GM18867 (cell line): Measurements from ENCODE around the gene CXCL16.

ENCODE experiments used
- ATAC-seq: cut with Tn5 transposase; IDR thresholded peaks from one replicate; pipeline ENCODE4 v1.9.1; 2021; ENCODE audit warnings: mild to moderate bottlenecking, moderate library complexity; ENCODE audit not compliant: unreplicated experiment

Gene CXCL16, protein sequence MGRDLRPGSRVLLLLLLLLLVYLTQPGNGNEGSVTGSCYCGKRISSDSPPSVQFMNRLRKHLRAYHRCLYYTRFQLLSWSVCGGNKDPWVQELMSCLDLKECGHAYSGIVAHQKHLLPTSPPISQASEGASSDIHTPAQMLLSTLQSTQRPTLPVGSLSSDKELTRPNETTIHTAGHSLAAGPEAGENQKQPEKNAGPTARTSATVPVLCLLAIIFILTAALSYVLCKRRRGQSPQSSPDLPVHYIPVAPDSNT

DNA sequence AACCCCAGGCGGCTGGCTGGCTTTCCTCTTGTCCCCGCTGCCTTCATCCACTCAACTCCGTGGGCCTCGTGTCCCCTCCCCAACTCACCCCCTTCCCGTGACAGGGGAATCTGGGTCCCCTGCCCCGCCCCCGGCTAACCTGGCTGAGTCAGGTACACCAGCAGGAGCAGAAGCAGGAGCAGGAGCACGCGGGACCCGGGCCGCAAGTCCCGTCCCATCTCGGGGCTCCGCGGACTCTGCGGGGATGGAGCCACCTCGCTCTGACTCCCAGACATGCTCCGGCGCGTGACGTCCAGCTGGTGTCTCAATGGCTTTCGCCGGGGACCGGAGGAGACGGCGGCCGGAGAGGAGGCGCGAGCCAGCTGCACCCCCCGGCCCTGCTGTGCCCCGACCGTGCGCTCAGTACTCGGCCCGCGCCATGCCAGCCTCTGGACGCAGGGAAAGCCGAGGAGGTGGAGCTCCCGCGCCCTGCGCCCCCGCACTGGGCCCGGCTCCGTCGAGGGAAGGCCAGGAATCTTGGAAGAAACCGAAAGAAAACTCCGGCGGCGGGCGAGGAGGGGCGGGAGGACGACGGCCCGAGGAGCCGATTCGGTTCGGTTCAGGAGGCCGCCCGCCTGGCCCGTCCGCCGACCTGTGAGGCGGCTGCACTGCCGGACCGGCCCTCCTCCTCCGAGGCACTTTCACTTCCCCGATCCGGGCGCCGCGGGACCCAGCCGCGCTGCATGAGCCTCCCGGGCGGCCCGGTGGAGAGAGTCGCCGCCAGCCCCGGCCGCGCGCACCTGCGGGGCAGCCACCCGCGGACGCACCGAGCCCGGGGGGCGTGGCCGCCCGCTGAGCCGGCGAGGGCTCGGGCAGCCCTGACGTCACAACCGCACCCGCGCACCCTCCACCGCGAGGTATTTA is at the start of gene CXCL16, which contains the start of gene ZMYND15:
Gene CXCL16, minus strand, starts transcription at position 807 of the 903 bp plus-strand sequence. Its CDS starts 589 bp downstream, at position 218.
Gene ZMYND15, plus strand, starts transcription at position 712 of the 903 bp plus-strand sequence. CDS start 716 bp downstream, outside the sequence.
- no peak for ATAC-seq

DNA sequence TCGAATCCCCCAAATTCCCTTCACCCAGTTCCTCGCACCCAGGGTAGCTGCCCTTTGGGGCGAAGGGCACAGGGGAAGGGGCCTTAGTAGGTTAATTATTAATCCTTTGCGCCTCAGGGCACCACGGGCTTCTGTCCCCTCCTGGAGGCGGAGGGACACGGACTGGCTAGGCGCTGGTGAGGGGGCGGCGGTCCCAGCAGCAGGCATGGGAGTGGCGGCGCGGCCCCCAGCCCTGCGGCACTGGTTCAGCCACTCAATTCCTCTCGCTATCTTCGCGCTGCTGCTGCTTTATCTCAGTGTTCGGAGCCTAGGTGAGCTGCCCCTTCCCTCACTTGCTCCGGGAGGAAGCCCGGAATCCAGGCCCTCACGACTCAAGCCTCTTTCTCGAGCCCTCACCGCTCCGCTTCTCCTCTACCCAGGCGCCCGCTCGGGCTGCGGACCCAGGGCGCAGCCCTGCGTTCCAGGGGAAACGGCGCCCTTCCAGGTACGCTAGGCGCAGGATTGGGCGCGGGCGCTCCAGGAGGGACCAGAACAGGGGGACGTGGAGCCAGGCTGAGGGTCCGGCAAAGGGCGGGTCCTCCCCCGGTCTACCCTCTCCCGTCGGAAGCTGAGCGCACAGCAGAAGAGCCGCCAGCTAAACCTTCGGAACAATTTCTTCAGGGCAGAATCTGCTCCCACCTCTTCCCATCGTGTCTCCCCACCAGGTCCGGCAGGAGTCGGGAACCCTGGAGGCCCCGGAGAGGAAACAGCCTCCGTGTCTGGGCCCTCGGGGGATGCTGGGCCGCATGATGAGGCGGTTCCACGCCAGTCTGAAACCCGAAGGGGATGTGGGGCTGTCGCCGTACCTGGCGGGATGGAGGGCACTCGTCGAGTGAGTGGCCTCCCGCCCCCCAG is 49.3 kb upstream of the CXCL16 start, which contains the start of gene GLTPD2:
Gene GLTPD2, plus strand, starts transcription at position 158 of the 894 bp plus-strand sequence. Its CDS starts 48 bp downstream, at position 206.
- ATAC-seq: peak; percentile 10

DNA sequence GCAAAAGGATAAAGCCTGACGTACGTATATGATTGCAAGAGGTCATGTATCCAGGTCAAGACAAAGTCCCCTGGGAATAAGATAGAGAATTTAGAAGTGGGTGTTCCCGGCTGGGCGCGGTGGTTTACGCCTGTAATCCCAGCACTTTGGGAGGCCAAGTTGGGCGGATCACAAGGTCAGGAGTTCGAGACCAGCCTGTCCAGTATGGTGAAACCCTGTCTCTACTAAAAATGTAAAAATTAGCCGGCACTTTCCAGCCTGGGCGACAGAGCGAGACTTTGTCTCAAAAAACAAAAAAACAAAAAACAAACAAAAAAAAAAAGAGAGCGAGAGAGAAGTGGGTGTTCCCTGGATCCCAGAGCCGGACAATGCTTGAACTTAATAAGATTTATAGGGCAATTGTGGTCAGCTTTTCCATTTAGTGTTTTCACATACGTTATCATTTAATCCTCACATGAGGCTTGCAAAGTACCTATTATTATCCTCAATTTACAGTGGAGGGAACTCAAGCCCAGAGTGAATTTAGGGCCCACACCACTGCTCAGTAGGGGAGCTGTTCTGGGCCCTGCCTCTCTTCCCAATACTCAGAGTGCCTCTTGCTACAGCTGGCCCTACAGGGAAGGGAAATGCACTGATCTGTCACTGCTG is 48.6 kb upstream of the CXCL16 start:
- no peak for ATAC-seq

DNA sequence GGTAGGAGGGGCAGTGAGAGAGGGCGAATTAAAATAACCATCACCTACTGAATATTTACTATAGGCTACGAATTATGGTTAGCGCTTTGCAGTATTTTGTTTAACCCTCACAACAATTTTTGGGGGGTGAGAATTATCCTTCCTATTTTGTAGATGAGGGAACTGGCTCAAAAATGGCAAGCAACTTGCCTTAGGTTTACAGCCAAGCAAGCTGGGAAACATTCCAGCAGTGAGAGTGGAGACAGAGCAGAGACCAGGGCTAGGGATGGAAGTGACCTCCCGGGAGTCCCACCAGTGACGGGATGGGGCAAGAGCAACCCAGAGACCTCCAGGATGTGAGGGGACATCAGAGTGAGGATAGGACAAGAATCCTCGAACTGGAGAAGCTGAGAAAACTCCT is 46.8 kb upstream of the CXCL16 start:
- ATAC-seq: no peak

DNA sequence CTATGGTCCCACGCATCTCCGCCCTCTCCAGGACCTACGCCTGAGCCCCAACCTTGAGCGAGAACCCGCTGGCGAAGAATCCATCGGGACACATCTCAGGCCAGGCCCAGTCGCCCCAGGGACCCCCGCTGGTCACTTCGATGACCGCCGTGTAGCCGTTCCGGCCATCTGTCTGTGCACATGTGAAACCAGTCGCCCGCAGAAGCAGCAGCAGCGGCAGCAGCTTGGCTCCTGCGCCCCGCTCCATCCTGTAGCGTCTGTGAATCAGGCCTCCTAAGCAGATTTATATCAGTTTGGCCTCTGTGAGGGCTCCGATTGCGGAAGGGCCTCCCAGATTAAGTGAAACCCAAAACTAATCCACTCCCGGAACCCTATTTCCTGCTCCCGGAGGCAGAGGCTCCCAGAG is 46.4 kb upstream of the CXCL16 start, which contains the start of gene VMO1:
Gene VMO1, minus strand, starts transcription at position 259 of the 406 bp plus-strand sequence. Its CDS starts 12 bp downstream, at position 247.
- no peak for ATAC-seq

DNA sequence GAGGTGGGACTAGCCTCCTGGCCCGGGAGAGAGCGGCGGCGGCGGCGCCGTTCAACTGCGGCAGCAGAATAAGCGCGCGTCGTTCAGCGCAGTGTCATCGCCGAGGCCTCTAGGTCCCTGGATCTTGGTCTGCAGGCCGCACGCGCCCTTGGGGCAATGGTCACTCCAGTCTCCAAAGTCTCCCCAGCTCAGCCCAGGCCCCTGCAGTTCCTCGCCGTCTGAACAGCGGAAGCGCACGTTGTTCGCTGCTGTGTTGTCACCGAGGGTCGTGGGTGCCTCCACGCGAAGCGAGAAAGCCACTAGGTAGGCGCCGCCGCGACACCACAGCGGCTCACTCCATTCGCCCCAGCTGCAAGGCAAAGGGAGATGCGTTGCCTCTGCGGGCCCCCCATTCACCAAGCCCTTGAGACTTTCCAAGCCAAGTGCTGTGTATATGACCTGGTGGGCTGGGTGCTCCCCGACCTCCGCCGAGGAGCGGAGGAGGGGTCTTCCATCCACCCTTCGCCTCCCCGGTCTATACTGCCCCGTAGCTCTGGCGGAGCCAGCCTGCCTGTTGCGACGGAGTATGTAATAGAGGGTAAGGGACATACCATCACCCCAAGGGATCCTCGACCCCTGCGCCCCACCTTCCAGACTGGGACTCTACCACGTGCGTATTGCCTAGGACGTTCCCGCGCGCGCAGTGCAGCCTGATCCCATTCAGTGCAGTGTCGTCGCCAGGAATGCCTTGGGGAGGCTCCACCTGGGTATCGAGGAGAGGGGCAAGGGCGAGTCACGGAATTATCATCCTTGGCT is 45.8 kb upstream of the CXCL16 start:
- ATAC-seq: no peak

DNA sequence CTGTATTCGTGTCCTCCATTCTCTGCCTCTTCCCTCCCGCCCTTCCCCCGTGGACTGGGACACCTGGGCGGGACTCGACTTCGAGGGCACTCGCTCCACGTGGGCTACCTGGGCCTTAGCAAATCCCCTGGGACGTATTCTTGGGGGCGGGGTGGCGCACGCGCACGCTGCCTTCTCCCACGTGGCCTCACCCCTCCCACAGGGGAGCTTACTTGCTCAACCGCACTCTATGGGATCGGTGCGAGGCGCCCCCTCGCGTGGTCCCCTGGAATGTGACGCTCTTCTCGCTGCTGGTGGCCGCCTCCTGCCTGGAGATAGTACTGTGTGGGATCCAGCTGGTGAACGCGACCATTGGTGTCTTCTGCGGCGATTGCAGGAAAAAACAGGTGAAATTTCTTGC is 42.9 kb upstream of the CXCL16 start:
- no peak for ATAC-seq

DNA sequence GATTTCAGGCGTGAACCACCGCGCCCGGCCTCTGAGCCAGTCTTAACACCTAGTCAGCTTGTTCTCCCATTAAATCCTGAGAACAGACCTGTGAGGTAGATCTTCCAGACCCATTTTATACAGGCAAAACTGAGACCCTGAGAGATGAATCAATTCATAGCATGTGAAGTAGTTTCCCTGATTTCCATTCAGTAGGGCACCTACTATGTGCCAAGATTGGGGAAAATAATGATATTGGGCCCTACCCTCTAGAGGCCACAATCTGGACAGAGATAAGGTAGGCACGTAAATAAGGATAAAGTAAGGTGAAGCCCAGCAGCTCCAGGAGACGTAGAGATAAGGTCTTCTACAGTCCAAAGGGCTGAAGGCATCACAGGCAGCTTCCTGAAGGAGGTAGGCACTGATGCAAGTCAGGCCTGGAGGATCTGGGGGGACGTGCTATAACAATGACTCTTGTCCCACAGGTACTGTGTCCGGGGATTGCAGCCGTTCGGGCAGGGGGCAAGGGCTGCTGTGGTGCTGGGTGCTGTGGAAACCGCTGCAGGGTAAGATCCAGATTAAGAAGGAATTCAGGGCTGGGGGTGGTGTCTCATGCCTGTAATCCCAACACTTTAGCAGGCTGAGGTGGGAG is 40.7 kb upstream of the CXCL16 start:
- no peak for ATAC-seq

DNA sequence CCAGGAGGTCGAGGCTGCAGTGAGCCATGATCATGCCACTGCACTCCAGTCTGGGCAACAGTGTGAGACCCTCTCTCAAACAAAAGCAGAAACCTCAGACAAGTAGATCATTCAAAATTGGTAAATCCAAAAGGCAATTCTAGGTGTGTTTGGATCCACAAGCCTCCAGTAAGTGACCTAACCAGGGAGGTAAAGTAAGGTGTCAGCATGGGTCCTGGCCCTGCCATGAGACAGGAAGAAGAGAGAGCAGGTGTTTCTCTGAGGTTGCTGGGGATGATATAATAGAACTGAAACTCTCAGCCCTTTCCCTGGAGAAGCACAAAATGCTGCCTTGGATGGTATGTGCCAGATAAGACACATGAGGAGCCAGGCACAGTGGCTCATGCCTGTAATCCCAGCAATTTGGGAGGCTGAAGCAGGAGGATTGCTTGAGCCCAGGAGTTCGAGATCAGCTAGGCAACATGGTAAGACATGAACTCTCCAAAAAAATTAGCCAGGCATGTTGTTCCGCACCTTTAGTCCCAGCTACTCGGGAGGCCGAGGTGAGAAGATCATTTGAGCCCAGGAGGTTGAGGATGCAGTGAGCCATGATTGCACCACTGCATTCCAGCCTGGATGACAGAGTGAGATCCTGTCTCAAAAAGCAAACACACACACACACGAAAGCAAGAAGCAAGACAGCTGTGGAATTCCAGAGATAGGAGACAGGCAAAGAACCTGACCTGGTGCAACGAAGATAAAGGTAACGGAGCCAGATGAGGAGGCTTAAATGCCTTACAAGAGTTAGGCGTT is 38.4 kb upstream of the CXCL16 start:
- ATAC-seq: no peak

DNA sequence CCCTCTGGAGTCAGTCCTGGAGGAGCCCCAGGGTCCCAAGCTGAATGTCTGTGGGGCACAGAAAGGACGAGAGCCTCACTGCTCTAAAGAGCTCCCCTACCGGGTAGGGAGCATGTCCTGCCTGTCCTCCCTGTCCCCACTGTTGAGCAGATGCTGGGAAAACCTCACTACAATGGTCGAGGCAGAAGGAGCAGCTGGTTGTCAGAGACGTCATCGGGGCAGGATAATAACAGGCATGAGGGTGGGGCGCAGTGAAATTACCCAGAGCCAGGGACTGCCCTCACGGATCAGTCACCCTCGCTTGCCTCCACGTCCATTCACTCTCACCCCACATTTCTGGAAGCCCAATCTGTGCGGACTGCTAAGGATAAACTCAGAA is 32.5 kb upstream of the CXCL16 start:
- no peak for ATAC-seq

DNA sequence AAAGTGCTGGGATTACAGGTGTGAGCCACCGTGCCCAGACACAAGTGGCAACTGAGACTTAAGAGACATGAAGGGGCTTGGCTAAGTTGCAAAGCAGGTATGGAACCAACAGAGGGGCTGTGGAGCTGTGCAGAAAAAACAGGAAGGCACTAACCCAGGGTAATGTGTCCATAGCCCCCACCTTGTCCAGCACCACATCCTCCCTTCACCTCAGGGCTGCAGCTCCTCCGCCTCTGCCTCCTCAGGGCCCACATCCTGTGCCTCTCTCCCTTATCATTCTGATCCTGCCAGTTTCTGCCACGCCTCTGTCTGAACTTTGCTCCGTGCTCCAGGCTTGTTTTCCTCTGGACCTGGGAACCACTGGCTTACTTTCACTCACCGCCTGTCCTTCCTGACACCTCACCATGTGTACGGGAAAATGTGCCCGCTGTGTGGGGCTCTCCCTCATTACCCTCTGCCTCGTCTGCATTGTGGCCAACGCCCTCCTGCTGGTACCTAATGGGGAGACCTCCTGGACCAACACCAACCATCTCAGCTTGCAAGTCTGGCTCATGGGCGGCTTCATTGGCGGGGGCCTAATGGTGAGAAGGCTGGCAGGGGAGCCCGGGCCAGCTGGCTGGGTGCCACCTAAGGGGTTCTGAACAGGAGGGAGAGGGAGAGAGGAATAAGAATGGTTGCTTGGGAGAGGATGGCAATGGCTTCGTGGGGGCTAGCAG is 31.9 kb upstream of the CXCL16 start, which contains the start of gene TM4SF5:
Gene TM4SF5, plus strand, starts transcription at position 368 of the 716 bp plus-strand sequence. Its CDS starts 37 bp downstream, at position 405.
- ATAC-seq: no peak

DNA sequence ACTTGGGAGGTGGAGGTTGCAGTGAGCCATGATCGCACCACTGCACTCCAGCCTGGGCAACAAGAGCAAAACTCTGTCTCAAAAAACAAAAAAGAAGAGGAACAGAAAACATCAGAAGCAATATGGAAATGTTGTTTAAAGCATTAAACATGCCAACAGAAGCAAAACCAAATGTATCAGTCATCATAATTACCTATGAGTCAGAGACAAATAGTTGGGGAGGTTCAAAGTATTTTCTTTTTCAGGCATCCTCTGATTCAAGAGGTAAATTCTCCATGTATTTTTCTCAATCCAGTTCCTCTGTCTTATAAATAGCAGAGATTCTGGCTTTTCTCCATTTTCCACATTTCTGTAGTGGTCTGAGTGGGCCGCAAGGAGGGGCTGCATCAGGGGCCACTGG is 29.9 kb upstream of the CXCL16 start:
- no peak for ATAC-seq

DNA sequence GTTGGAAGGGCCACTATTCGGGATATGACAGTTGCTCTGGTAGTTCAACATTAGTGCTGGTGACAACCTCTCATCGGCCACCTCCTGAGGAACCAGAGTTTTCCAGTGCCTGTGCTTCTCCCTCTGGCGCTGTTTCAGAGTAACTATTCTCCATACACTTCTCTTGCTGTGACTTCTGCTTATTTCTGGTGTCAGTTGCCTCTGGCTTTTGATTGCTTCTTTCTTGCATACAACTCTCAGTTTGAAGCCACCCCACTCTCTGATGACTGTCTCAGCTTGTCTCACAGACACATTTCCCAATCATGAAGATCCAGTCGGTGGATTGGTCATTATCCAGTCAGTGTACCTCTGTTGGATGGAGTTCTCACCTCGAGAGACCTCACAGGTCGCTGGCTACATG is 28.6 kb upstream of the CXCL16 start:
- ATAC-seq: no peak

DNA sequence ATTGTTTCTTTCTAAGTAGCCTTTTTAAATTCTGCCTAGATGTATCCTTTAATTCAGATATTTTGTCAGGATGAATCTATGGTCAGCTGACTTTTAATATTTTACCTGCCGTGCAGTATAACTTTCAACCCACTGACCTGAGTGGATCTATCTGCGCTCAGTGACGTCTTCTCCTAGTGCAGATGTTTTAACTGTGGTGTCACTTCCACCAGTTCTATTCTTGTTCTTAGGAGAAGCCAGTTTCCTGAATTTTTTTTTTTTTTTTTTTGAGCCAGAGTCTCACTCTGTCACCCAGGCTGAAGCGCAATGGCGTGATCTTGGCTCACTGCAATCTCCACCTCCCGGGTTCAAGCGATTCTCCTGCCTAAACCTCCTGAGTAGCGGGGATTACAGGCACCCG is 27.0 kb upstream of the CXCL16 start:
- no peak for ATAC-seq

DNA sequence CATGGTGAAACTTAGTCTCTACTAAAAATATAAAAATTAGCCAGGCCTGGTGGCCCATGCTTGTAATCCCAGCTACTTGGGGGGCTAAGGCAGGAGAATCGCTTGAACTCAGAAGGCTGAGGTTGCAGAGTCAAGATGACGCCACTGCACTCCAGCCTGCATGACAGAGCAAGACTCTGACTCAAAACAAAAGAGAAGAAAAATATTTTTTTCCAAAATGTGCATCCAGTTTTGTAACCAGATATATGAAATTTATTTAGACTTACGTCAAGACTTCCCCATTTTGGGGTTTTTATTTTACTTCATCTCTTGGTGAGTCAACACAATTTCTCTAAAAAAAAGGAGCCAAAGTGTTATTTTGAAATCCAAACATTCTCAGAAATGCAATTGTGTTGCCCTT is 26.5 kb upstream of the CXCL16 start:
- no peak for ATAC-seq

DNA sequence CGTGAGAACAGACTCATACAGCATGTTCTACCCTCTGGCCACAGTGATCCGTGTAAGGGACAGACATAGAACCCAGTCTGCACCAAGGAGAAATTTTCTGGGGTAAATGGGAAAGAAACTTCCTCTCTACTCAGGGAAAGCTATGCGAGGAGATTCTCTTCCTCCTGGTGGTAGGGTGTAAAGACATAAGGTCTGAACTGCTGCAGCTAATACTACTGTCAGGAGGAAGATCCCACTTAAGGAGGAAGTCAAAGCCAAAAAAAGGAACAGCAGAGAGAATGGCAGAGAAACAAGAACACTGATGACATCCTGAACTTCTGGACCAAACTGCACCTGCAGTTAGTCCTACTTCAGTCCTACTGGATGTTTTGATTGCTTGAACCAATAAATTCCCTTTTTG is 24.9 kb upstream of the CXCL16 start:
- ATAC-seq: no peak

DNA sequence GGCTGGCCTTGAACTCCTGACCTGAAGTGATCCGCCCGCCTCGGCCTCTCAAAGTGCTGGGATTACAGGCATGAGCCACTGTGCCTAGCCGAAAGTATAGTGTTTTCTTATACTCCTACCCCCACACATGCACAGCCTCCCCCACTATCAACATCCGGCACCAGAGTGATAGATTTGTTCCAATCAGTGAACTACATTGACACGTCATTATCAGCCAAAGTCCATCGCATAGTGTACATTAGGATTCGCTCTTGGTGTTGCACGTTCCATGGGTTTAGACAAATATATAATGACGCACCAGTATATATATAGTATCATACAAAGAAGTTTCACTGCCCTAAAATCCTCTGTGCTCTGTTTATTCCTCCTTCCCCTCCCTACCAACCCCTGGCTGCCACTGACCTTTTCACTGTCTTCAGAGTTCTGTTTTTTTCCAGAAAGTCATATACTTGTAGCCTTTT is 20.1 kb upstream of the CXCL16 start:
- no peak for ATAC-seq
